ENCODE measurements around the gene CDV3. TPM values are rescaled to one million over a fixed set of nuclear protein-coding genes. Genes with fewer than 3 reads are reported as not detected.
A peak's percentile ranks its signal among the peaks of the same experiment; 100 is the strongest.

CDV3 gene
- total RNA-seq, 2 experiments from 2014 or later, result 211 to 212 TPM

GRCh38 chr3:133593243-133593642, 19.8 kb downstream of the CDV3 start:
- Mint-ChIP-seq H3K27me3 (no peaks in the 10 kb centered on the region), H3K36me3 (ENCODE audit: low read depth) (peaks cover 23% of the 10 kb centered on the region), H3K9me3 (no peaks in the 10 kb centered on the region), H3K27ac (peak overlapping the region; percentile 77), H3K4me3 (no peak overlapping the region), H3K4me1 (ENCODE audit: low read depth) (peaks cover 47% of the 10 kb centered on the region)
- DNase-seq (no peak), ATAC-seq (no peak)
- ChIA-PET CTCF (interaction anchor here (0.8 to 1.9 kb wide), 4 partner anchors 15 to 21 kb away, joined by 3 to 10 read pairs (median 4); no protein-coding TSS in a partner anchor), POLR2A (interaction anchor here (0.6 to 1.2 kb wide), 2 partner anchors 16 to 202 kb away, joined by 3 to 6 read pairs; no protein-coding TSS in a partner anchor)
- intact Hi-C loops (cut with micrococcal nuclease), result no loop called here
- no peak for TF ChIP-seq CTCF (IDR thresholded peaks at IDR 0.05)

- TF ChIP-seq CTCF (IDR thresholded peaks at IDR 0.05), result no peak
- ChIA-PET CTCF (interaction anchor here (1.0 to 2.0 kb wide), 7 partner anchors 17 to 937 kb away, joined by 3 to 13 read pairs (median 3); no protein-coding TSS in a partner anchor), POLR2A (interaction anchor here (0.6 to 1.6 kb wide), 7 partner anchors 18 to 213 kb away, joined by 3 to 7 read pairs (median 4); no protein-coding TSS in a partner anchor)
- no peaks in the 10 kb centered on the region for H3K9me3 Mint-ChIP-seq
- H3K27me3 Mint-ChIP-seq, result no peaks in the 10 kb centered on the region
- H3K36me3 Mint-ChIP-seq (ENCODE audit: low read depth), result peaks cover 10% of the 10 kb centered on the region
- H3K27ac Mint-ChIP-seq, result peak overlapping the region; percentile 68
- H3K4me3 Mint-ChIP-seq, result no peak overlapping the region
- peaks cover 34% of the 10 kb centered on the region for H3K4me1 Mint-ChIP-seq (ENCODE audit: low read depth)
- ATAC-seq, result peak; percentile 90
- intact Hi-C loops (cut with micrococcal nuclease), result no loop called here
- peak; percentile 78 for DNase-seq
Observed at GRCh38 chr3:133595341-133595740, 21.9 kb downstream of the CDV3 start.

GRCh38 chr3:133598405-133598804, 24.9 kb downstream of the CDV3 start:
- Mint-ChIP-seq H3K4me3 (no peak overlapping the region), H3K36me3 (ENCODE audit: low read depth) (peaks cover 26% of the 10 kb centered on the region), H3K27me3 (no peaks in the 10 kb centered on the region), H3K27ac (no peak overlapping the region), H3K9me3 (no peaks in the 10 kb centered on the region), H3K4me1 (ENCODE audit: low read depth) (peaks cover 20% of the 10 kb centered on the region)
- intact Hi-C loops (cut with micrococcal nuclease), result no loop called here
- DNase-seq, result no peak
- ATAC-seq, result no peak
- CTCF ChIA-PET, result interaction anchor here (1.1 kb wide), 1 partner anchor 8 kb away, joined by 3 read pairs; no protein-coding TSS in a partner anchor
- POLR2A ChIA-PET, result interaction anchor here (1.0 to 1.3 kb wide), 2 partner anchors 24 to 33 kb away, joined by 3 read pairs; no protein-coding TSS in a partner anchor
- TF ChIP-seq CTCF (IDR thresholded peaks at IDR 0.05), result no peak

GRCh38 chr3:133599280-133599679, 25.8 kb downstream of the CDV3 start:
- intact Hi-C loops (cut with micrococcal nuclease), result no loop called here
- TF ChIP-seq CTCF (IDR thresholded peaks at IDR 0.05), result no peak
- CTCF ChIA-PET, result no interaction called here
- Mint-ChIP-seq H3K36me3 (ENCODE audit: low read depth) (peaks cover 30% of the 10 kb centered on the region), H3K27ac (no peak overlapping the region), H3K27me3 (no peaks in the 10 kb centered on the region), H3K4me3 (no peak overlapping the region), H3K4me1 (ENCODE audit: low read depth) (peaks cover 18% of the 10 kb centered on the region), H3K9me3 (no peaks in the 10 kb centered on the region)
- POLR2A ChIA-PET, result no interaction called here
- DNase-seq (no peak), ATAC-seq (no peak)

- intact Hi-C loops (cut with micrococcal nuclease), result no loop called here
- ATAC-seq (no peak), DNase-seq (no peak)
- Mint-ChIP-seq H3K27ac (no peak overlapping the region), H3K36me3 (ENCODE audit: low read depth) (peaks cover 40% of the 10 kb centered on the region), H3K4me3 (no peak overlapping the region), H3K9me3 (no peaks in the 10 kb centered on the region), H3K4me1 (ENCODE audit: low read depth) (peaks cover 7% of the 10 kb centered on the region), H3K27me3 (no peaks in the 10 kb centered on the region)
- ChIA-PET POLR2A (interaction anchor here (1.0 to 1.5 kb wide), 2 partner anchors 28 to 144 kb away, joined by 4 to 7 read pairs; no protein-coding TSS in a partner anchor), CTCF (interaction anchor here (0.6 to 1.4 kb wide), 3 partner anchors 11 to 62 kb away, joined by 3 to 4 read pairs (median 3); partner anchors contain the start of gene TOPBP1)
- no peak for TF ChIP-seq CTCF (IDR thresholded peaks at IDR 0.05)
Observed at GRCh38 chr3:133600572-133601081, 27.1 kb downstream of the CDV3 start.
